Measurements from ENCODE around the gene CCDC146.
"Not testable (repeated sequence)": the region's sequence is repeated elsewhere in the genome, so short reads cannot be mapped to it uniquely, and the experiment has no call there.

Gene CCDC146

DNA sequence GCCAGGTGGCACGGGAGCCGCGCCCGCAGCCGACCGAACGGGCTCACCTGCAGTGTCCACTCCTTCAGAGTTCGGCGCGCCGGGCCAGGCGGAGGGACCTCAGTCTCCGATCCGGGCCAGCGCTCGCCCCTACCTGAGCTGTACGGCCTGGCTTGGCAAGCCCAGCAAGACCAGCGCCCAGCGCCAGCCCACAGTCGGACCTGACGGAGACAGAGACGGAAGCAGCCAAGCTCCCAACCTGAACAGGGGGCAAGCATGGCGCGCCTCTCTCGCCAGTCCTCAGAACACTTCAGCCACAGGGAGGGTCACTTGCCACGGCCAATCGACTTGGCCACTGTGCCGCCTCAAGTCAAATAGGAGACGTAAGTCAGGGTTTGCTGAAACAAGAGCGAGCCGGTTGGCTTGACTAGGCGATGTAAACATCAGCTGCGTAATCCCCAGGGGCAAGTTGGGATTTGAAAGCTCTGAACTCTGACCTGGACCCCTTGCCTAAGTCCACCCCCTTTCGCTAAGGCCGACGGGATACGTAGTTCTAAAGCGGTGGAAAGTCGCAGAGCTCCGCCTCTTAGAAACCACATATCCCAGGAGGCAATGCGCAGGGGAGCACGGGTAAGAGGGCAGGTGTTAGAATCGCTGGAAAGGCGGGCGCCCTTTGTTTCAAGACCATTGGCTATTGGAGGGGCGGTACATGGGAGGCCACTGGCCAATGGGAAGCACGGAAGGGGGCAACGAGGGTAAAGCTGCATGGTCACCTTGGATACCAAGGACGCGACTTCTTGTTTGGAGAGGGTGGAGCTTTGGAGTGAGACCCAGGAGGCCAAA, at the start of gene CCDC146:
Gene CCDC146 (plus strand): TSS at position 756 of the 822 bp plus-strand sequence. CDS start 45,054 bp downstream, outside the sequence.
- peak; percentile 84 for DNase-seq (ENCODE audit: low read depth)

- not testable (repeated sequence) for DNase-seq (ENCODE audit: low read depth)
These were observed 47.5 kb upstream of the CCDC146 start for GRCh38 chr7:77074786-77075396.

- DNase-seq (ENCODE audit: low read depth): not testable (repeated sequence)
These were observed 45.4 kb upstream of the CCDC146 start for GRCh38 chr7:77077060-77077459.

- not testable (repeated sequence) for DNase-seq (ENCODE audit: low read depth)
These were observed 43.3 kb upstream of the CCDC146 start for GRCh38 chr7:77079112-77079511.

- not testable (repeated sequence) for DNase-seq (ENCODE audit: low read depth)
These were observed 42.8 kb upstream of the CCDC146 start for GRCh38 chr7:77079624-77080023.

DNA sequence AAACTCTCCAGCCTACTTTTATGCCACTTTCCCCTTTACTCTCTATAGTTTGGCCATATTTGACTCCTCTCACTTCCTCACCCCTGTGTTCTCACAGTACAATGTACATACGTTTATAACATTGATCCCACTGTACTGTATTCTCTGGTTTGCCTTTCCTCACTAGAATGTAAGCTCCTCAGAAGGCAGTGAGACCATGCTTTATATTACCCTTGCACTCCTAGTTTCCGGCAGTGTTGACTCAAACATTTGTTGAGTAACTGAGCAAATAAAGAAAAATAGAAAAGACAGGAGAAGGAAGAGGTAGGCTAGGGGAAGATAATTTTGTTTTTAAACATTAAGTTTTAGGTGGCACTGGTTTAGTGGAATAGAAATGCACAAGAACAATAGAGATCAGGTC, 42.2 kb upstream of the CCDC146 start:
- DNase-seq (ENCODE audit: low read depth): not testable (repeated sequence)

DNA sequence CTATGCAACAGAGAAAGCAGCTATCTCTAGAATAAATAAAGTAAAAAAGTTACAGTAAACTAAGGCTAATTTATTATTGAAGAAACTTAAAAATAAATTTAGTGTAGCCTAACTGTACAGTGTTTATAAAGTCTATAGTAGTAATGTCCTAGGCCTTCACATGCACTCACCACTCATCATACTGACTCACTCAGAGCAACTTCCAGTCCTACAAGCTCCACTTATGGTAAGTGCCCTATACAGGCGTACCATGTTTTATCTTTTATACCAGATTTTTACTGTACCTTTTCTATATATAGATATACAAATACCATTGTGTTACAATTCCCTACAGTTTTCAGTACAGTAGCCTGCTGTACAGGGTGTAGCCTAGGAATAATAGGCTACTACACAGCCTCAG, 40.2 kb upstream of the CCDC146 start:
- DNase-seq (ENCODE audit: low read depth): not testable (repeated sequence)

GRCh38 chr7:77092301-77092700, 30.1 kb upstream of the CCDC146 start:
- not testable (repeated sequence) for DNase-seq (ENCODE audit: low read depth)

DNA sequence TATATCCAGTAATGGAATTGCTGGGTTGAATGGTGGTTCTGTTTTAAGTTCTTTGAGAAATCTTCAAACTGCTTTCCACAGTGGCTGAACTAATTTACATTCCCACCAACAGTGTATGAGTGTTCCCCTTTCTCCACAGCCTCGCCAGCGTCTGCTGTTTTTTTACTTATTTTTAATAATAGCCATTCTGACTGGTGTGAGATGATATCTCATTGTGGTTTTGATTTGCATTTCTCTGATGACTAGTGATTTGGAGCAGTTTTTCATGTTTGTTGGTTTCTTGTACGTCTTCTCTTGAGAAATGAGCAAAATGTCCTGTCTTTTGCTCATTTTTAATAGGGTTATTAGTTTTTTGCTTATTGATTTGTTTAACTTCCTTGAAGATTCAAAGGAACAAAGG, 21.9 kb upstream of the CCDC146 start:
- DNase-seq (ENCODE audit: low read depth): not testable (repeated sequence)

GRCh38 chr7:77101187-77101586, 21.2 kb upstream of the CCDC146 start:
- DNase-seq (ENCODE audit: low read depth): not testable (repeated sequence)

GRCh38 chr7:77102671-77103070, 19.7 kb upstream of the CCDC146 start:
- DNase-seq (ENCODE audit: low read depth): not testable (repeated sequence)

- DNase-seq (ENCODE audit: low read depth): not testable (repeated sequence)
These were observed 16.5 kb upstream of the CCDC146 start for GRCh38 chr7:77105904-77106303.

DNA sequence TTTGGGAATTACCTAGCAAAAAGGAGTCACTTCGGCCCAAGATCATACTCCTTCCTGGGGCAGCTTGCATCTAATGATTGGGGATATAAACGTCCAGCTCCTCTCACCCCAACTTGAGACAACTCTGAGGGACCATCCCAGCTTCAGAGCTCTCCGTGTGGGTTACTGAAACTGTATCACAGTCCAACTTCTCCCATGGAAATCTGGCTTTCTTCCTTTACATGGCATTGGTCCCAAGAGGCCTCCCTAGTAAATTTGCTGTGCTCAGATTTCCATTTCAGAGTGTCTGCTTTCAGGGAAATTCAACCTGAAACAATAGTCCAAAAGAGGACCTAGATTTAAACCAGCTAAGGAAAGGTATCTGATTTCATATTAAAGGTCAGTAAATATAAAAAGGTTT, 14.8 kb upstream of the CCDC146 start:
- DNase-seq (ENCODE audit: low read depth): not testable (repeated sequence)

DNA sequence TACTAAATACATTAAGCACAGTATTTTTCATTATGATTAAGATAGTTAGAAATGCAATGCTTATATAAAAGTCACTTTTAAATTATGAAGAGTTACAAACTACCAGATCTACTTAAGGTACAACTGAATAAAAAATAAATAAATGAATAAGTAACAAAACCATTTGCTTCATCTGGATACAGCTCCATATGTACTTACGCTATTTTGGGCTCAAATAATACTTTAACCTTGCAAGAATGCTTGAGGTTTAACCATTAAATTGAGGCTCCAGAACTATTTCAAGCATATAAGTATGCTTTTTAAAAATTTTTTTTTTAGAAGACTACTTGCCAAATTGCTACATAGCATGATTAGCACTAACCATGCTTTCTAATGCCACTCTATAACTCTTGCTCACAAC, 14.1 kb upstream of the CCDC146 start:
- DNase-seq (ENCODE audit: low read depth): not testable (repeated sequence)

DNA sequence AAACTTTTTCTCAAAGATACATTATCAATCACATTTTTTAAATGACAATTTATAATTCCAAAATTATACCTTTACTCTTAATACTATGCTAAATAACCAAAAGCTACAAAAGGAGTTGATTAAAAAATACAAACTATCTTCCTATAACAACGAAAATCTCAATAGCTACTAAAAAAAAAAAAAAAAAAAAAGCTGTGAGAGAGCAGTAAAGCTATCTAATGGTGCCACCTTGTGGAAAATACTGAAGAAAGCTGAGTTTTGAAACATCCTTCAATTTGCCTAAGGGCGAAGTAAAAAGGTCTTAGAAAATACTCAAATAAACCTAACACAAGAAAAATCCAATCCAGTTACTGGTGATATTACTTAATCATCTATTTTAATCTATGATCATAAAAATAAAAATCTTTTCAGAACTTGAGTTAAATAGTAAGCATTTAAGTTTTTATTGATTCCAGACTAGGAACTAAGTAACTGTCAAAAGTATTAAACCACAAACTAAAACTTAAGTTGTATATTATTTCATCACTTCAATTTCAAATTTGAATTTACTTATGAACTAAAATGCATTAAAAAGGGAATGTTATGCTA, 9.6 kb upstream of the CCDC146 start:
- not testable (repeated sequence) for DNase-seq (ENCODE audit: low read depth)

DNA sequence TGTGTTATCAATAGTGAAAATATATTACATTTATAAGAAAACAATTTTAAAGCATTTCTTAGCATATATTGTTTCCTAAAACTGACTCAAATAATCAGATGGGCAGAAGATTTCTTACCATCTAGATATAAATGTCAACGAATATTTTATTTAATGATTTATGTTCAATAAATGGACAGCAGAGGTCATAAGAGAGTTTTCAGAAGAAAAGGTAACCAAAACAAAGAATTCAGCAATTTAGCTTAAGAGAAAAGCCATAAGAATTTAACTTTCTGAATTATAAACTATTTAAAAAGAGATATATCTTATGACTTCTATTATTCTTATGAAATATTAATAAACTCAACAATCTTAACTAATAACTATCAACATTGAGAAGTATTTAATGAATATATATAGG, 3.1 kb downstream of the CCDC146 start:
- not testable (repeated sequence) for DNase-seq (ENCODE audit: low read depth)

DNA sequence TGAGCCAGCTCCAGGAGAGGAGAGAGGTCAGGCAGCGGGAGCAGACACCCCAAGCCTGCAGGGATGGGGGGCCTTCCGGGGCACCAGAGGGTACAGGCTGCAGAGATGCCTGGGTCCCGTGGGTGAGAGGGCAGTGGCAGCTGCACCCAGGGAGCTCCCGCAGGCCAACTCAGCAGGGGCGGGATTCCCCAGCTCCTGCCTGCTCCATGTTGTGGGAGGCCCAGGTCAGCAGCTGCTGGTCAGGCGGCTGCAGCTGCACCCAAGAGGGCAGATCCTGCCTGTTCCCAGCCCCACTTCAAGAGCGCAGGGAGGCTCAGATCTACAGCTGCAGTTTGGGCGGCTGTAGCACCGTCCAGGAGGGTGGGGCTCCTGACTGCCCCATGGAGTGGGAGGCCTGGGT, 4.6 kb downstream of the CCDC146 start:
- DNase-seq (ENCODE audit: low read depth): not testable (repeated sequence)

GRCh38 chr7:77128582-77129410, 6.4 kb downstream of the CCDC146 start:
- not testable (repeated sequence) for DNase-seq (ENCODE audit: low read depth)

- DNase-seq (ENCODE audit: low read depth): not testable (repeated sequence)
These were observed 9.4 kb downstream of the CCDC146 start for GRCh38 chr7:77131781-77132180.

- not testable (repeated sequence) for DNase-seq (ENCODE audit: low read depth)
These were observed 16.3 kb downstream of the CCDC146 start for GRCh38 chr7:77138668-77139067.

- DNase-seq (ENCODE audit: low read depth): not testable (repeated sequence)
These were observed 17.9 kb downstream of the CCDC146 start for GRCh38 chr7:77140291-77140690.

DNA sequence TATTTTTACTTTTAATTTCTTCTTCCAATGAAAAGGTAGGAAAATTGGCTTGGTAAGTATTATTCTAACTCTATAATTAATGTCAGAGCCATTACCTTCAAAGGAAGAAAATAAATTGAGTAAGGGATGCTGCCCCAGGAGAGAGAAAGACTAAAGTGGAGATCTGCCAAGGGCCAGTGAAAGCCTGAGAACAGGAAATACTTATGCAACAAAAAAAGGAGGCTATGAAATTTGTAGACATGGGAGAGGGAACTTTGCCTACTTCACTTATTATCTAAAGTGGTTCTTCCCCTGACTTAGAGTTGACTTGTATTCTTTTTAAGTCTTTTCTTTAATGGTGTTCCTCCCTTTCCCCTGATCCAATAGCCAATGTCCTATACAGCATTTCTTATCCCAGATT, 29.8 kb downstream of the CCDC146 start:
- not testable (repeated sequence) for DNase-seq (ENCODE audit: low read depth)

Data from activated T-helper 1 cell treated with Interleukin-2 at 50 U/mL for 16 hours (primary cell).